ENCODE results near the gene CORO1C. TPM values are rescaled to one million over a fixed set of nuclear protein-coding genes. Genes with fewer than 3 reads are reported as not detected.

CORO1C gene
- polyA plus RNA-seq, 1 donor = 72.3 TPM

DNA sequence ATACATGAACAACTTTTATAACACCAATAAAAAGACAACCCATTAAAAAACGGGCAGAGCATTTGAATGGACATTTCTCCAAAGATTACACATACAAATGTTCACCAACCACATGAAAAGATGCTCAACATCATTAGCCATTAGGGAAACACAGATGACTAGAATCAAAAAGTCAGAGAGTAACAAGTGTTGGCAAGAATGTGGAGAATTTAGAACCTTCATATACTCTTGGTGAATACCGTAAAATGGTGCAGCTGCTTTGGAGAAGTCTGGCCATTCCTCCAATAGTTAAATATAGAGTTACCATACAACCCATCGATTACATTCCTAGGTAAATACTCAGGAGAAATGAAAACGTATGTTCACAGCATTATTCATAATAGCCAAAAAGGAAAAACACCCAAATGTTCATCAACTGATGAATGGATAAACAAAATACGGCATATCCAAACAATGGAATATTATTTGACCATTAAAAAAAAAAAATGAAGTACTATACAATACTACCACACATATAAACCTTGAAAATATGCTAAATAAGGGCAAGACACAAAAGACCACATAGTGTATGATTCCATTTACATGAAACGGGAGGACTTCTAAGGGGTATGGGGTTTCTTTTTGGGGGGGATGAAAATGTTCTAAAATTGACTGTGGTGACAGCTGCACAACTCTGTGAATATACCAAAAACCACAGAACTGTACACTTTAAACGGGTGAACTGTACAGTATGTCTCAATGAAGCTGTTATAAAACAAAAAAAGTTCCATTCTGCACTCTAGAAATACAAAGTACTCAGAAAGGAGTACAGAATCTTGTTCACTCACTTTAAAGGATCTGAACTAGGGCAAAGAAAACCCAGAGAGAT lies 3.2 kb downstream of the CORO1C start:
- DNase-seq = no peak

DNA sequence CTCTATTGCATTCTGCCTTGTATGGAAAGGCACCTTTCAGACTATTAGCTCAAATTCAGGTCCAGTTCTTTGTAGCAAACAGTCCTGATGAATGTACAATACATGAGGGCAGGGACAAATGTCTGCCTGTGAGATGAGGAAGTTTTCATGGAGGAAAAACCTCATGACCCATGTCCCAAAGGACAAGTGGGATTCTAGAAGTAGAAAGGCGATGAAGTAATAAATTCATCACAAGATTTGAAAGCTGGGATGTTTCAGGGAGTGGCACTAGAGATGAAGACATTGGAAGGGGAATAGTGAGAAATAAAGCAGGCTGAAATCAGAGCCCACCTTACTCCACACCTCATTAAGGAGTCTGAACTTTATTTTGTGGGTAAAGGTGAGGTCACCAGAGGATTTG lies 4.2 kb downstream of the CORO1C start:
- DNase-seq = no peak

DNA sequence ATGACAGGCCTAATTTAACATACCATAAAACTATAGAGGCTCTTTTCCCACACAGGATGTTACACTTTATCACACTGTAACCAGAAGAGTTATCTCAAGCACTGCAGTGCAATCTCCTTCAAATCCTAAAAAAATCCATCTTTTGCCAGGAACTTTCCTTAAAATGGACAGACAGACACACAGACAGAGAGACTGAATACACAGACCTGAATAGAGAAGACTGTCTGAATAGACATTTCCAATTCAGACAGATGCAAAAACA lies 6.5 kb downstream of the CORO1C start:
- DNase-seq = no peak

DNA sequence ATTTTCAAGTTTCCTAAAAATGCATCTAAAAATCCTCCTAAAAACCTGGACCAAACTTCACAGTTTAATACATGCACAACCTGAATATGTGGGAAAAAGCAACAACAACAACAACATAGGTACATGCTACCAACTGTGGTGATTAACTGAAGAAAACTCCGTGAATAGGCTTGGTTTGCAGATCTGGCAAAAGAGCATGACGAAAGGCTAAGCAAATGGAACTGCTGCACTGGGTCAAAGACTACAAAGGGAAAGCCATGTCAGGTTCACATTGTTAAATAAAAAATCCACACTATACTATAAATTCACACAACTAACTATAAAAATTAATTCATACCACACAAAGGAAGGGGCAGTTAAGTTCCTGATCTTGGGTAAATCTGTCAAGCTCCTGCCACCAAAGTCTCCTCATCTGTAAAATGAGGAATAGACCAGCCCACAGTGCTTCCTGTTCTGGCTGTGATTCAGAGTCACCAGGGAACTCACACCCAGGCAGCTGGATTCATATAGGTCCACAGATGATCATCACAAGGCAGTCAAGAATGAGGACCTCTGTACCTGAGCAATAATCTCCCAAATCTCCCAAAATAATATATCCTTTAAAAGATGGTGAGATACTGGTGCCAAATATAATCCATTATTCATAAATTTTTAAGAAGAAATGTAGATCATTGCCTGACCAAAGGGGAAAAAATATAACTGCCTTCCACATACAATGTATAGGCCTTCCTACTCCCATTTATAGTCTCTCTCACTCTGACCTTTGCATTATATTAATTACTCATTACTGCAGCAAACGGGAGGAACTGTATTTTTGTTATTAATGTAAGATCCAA lies 7.0 kb downstream of the CORO1C start:
- DNase-seq = no peak

DNA sequence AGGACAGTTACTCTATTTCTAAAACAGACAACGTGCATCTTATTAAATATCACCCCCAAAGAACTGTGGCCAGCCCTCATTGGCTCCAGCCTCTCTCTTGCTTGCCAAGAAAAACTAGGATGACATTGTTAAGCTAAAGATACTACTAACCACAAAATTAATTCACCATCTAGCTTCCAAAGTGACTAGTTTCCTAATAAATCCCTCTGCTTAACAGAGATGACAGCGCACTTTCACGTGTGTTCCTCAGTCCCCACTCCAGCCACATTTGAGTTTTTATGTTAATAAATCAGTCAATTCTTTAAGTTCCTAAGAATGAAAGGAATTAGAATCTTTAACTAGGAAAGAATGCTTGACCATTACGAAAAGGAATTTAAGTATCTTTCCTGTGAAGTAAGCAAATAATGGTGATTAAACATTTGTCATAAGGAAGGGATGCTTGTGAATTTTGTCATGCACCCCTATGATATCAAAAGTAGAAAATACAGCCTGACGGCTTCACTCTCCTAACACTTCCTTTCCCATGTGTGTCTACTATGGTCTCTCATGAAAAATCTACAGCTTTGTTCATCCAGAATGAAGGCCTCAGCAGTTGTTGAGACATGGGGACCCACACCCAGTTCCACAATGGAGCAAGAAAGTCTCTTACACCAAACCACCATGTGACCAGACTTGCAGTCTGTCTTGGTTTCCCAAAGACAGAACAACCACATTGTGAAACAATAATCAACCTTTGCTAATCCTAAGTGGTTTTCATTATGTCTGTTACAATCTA lies 8.1 kb downstream of the CORO1C start:
- no peak for DNase-seq

DNA sequence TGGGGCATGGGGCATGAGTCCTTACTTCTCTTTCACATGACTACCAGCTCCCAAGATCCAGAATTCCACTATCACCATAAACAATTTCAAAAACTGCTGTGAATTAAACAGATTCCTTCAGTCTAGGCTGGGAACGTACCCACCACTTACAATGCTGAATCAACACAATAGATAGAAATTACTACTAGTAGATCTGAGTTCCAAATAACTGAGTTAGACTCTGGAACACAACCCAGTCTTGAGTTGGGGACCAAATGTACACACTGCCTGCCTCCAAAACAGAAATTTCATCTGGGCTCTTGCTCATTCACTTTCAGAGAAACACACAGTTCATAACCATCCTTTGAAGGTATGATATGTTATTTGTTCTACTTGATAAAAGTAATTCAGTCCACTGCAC lies 8.9 kb downstream of the CORO1C start:
- DNase-seq = no peak

DNA sequence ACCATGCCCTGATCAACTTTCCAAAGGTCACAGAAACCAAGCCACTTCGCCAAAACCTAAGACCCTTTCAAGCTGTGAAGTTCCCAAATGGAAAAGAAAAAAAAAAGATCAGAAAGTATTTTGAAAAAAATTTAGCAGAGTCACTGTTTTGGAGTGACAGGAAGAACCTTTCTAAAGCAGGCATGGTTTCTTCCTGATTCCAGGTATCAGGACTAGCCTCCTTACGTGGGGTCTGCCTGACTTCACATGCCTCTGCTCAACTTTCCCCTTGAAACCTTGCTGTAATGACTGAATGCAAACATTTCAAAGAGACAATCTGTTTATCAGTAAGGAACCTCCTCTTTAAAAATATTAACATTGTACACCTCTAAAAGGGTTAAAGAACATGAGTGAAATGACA lies 9.5 kb downstream of the CORO1C start:
- DNase-seq = no peak

DNA sequence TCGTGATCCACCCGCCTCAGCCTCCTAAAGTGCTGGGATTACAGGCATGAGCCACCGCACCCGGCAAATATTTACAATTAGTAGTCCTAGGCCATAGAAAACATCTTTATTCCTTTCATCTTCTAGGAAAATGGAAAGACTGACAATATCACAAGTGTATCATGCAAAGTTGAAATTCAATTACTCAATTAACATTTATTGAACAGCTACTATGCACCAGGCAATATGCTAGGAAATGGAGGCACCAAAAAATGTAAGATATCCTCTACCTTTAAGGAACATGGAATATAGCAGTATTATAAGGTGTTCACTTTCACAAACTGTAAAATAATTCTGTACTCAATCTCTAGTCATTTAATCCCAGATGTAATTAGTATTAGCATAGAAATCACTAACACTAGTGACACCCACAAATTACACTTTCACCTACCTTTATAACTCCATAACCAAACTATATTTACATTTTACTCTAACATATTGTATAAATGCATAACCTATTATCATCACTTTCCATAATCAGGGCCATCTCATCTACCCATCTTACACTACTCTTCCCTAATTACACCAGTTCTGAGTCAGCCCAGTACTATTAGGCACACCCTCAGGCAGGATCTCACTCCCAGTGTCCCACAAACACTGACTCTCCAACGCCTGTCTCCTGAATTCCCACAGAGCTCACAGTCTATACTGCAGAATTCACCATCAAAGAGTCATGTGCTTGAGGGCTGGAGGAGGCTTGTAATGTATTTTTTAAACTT lies 10.4 kb downstream of the CORO1C start:
- no peak for DNase-seq

DNA sequence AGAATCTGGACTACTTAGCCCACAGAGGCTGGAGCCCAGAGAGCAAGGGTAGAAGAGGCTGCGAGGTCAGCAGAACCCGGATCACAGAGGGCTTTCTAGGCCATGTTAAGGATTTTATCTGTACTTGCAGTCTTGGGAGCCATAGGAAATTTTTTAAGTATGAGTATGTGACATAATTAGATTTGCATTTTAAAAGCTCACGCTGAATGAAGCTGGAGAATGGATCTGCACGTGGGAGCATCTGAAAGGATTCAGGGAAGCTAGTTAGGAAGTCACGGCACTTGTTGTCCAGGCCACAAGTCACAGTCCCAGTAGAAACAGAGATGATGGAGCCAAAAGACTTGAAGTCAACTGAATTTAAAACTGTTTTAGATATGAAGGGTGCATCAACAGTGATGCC lies 14.1 kb downstream of the CORO1C start:
- DNase-seq = no peak

DNA sequence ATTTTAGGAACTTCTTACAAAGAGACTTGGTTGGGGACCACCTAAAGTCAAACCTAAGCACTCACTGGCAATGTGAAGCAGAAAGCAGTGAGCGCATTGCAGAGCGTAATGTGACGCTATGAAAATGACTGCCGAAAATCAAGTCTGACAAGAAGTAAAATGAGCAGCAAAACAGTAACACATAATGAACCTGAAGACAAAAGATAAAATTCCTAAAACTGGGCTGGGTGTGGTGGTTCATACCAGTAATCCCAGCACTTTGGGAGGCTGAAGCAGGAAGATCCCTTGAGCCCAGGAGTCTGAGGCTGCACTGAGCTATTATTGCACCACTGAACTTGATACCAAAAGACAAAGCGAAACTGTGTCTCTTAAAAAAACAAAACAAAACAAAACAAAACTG lies 16.5 kb downstream of the CORO1C start:
- DNase-seq = no peak

DNA sequence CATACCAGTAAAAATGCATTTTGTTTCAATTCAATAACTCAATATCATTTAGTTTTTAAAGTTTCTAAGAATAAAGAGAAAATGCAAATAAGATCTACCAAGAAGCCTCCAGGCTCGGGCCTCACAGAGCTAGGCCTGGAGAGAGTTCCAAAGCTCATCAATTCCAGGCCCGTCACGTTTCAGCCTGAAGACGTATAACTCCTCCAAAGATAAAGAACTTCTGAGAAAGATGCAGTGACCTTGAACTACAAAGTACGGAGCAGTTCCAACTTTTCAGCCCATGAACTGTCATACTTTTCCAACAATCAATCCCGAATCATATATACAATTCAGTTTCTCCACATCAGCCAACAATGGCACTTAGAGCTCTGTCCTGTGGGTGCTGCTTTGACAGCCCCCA lies 17.8 kb downstream of the CORO1C start:
- DNase-seq = no peak

DNA sequence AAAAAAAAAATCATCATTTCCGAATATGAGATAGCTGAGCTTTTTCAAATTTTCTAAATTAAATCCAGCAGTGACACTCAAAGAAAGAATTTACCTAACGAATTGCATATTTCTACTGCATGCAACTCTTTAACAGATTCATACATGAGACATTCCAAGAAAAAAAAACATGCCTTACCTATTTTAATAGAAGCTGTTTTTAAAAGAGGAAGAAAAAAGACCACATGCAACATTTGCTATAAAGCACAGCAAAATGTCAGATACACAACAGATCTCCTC lies 18.5 kb downstream of the CORO1C start:
- DNase-seq = no peak

DNA sequence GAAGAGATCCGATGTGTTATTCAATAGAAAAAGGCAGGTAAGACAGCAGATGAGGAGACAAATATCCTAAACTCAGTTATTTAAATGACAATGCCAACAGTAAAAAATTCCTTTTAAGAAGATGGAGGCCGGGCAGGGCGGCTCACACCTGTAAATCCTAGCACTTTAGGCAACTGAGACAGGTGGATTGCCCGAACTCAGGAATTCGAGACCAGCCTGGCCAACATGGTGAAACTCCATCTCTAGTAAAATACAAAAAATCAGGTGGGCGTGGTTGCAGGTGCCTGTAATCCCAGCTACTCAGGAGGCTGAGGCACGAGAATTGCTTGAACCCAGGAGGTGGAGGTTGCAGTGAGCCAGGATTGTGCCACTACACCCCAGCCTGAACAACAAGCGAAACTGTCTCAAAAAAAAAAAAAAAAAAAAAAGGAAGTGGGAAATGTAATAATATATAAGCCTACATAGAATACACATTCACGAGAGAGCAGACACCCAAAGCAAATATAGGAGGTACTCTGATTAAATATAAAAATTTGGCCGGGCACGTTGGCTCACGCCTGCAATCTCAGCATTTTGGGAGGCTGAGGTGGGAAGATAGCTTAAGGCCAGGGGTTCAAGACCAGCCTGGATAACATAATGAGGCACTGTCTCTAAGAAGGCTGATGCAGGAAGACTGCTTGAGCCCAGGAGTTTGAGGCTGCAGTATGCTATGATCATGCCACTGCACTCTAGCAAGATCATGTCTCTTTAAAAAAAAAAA lies 19.0 kb downstream of the CORO1C start:
- DNase-seq = no peak

DNA sequence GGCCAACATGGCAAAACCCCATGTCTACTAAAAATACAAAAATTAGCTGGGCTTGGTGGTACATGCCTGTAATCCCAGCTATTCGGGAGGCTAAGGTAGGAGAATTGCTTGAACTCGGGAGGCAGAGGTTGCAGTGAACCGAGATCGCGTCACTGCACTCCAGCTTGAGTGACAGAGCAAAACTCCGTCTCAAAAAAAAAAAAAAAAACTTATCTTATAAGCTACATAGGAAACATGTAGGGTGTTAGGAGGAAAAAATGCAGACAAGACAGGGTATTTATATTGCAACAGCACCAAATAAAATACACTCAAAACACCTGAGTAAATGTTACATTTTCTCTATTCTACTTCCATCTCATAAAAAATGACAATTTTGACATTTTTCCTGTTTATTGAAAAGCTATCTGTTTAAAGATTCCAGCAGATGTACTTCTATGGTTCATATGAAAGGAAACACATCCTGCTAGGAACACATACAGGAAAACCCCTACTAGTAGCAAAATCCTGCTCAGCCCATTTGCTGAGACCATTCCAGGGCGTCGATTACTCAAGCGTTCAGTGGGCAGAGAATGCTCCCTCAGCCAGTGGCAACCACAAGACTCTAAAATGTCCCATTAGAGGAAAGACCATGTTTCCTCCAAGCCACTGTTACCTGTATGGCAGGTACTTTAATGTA lies 19.7 kb downstream of the CORO1C start:
- no peak for DNase-seq

DNA sequence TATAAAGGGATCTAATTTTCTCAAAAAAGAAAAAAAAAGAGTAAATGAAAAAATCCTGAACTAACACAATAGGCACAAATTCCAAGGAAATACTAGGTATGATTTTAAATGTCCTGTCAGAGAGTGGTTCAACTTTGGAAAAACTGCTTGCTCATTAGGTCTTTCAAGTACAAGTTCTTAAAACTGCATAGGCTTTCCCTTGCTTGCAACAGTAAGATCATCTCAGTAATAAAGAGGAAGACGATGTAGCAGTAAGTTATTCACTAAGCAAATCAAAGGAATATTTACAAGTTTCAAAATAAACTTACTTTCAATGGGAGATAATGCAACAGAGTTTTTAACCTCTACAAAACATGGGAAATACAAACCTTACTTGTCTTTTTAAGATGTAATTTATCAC lies 21.6 kb downstream of the CORO1C start:
- DNase-seq = no peak

DNA sequence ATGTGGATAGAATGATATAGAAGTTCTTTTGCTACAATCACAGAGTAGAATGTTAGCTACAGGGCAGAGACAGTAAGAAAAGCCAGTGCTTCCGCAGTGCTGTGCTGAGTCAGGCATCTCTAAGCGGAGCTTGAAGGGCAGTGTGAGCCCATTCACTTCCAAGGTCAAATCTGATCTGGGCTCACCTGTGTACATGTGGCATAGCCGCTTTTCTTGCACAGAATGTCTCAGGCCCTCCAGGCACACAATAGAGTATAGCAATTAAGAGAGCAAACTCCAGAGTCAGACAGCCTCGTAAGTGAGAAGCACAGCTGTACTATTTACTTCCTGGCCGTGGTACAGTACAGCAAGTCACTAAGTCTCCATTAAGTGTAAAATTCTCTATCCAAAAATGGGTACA lies 26.8 kb downstream of the CORO1C start:
- DNase-seq = no peak

DNA sequence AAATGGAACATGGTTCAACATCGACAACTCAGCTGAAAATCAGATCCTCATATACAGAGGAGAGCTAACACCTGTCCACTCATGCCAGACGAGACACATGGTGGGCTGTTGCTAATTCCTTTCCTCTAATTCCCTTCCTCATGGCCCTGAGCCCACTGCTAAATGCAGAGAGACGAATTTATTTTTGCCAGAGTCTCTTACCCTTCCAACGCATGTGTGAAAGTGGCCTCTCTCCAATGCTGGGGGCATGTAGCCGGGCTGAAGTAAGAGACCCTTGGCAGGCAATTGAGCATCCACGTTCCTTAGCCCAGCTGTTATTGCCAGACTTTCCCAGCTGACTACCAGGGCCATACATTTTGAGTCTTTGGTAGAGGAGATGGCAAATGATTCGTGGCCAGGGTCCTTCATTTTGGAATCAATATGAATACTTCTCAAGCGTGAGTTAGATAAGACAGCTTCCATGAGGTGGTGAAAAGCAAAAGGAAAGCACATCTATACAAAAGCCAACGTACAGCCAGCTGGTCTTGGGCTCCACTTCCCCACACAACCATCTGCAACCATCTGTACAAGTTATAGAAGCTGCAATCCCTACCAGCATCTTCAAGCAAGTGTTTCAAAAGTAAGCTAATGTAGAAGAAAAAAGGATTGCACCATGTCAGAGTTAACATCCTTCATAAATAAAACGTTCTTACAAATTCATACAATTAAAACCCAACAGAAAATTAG lies 28.6 kb downstream of the CORO1C start:
- DNase-seq = no peak

DNA sequence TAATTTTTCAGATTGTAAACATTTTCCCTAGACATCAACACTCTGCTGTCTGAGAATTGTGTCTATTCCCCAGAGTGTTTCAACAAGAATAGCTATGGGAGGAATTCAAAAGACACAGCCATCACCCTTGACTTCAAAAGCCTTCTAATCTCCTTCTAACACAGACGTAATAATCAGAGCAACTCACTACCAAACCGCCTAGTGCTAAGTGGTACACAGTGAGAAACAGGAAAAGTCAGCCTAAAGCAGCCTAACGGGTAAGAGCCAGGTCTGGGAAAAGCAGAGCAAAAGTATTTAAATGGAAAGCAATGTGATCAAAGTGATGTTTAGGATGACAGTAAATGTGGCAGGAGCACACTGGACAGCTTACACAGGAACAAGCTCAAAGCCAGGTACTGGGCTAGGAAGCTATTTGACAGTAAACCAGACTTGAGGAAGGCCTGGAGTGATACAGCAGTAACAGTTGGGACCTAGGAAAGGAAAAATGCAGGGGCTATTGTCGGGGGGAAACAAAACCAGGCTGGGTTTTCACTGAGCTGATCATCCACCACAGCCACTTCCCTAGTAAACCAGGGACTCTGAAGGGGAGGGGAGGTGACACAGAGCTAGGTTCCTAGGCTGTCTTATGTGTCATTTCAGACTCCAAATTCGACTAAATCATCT lies 29.4 kb downstream of the CORO1C start:
- DNase-seq = no peak

DNA sequence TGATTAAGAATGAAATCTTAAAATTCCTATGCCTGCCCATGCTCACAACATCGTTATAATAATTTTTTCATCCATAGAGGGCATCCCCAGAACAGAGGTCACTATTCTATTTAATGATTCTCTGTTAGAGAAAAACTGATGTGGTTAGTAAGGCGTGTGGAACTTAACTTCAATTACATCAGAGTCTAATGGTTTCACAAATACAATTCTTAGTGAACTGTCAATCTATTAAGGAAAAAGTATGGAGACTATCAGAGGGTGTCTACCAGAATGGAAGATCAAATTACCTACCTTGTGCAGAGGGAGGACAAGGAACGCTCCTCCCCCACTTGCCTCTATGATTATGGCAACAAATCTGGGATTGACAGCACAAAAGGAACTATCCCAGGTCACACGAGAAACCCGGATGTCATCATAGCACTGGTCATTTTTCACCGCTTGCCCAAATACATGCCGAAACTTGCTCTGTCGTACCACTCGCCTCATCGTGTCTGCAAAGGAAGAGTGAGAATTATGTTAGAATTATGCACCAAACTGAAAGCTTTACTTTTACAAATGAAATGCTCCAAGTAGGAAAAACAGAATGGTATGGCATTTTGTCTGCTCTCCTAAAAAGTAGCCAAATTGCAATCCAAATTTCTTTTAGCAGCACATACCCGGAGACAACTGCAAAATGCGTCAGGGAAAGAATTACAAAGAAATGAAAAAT lies 30.3 kb downstream of the CORO1C start:
- no peak for DNase-seq

Data from left kidney (tissue), 2 donors.